MM.1S (cell line): ENCODE results near the gene CTNNBL1.

Experiments
- DNase-seq: peaks from one replicate; pipeline ENCODE4 v3.0.0-alpha.2; 2015
- H2AFZ ChIP-seq: fragments of 300-600 bp; sonication (generic); 2 replicates; pipeline ENCODE4 v1.6.0; 2016; ENCODE audit warnings: antibody characterized with exemption, low read length
- H3F3A ChIP-seq: fragments of 300-600 bp; sonication (generic); 2 replicates; pipeline ENCODE4 v1.6.1; 2016; ENCODE audit warnings: mild to moderate bottlenecking, antibody characterized with exemption, low read length, moderate library complexity, mixed read lengths; ENCODE audit not compliant: insufficient read depth
- H3K27ac ChIP-seq: fragments of 300-600 bp; sonication (generic); 2 replicates; pipeline ENCODE4 v1.5.1; 2016; ENCODE audit warnings: mild to moderate bottlenecking, low read length
- H3K27me3 ChIP-seq: fragments of 300-600 bp; sonication (generic); replicated peaks from 2 replicates; pipeline ENCODE4 v1.6.0; 2016; ENCODE audit warnings: low read length; ENCODE audit not compliant: insufficient read depth
- H3K36me3 ChIP-seq: fragments of 300-600 bp; sonication (generic); replicated peaks from 2 replicates; pipeline ENCODE4 v1.6.1; 2016; ENCODE audit warnings: mild to moderate bottlenecking, low read length, mixed read lengths; ENCODE audit not compliant: insufficient read depth
- H3K4me1 ChIP-seq: fragments of 300-600 bp; sonication (generic); 2 replicates; pipeline ENCODE4 v1.6.1; 2016; ENCODE audit warnings: low read length, mixed read lengths
- H3K4me2 ChIP-seq: fragments of 300-600 bp; sonication (generic); 2 replicates; pipeline ENCODE4 v1.6.0; 2016; ENCODE audit warnings: low read depth, low read length
- H3K4me3 ChIP-seq: fragments of 300-600 bp; sonication (generic); 2 replicates; pipeline ENCODE4 v1.5.1; 2016; ENCODE audit warnings: low read length, mixed read lengths
- H3K79me2 ChIP-seq: fragments of 300-600 bp; sonication (generic); 2 replicates; pipeline ENCODE4 v1.6.1; 2016; ENCODE audit warnings: mixed run types, low read length, mixed read lengths
- H3K9ac ChIP-seq: fragments of 300-600 bp; sonication (generic); 2 replicates; pipeline ENCODE4 v1.6.1; 2016; ENCODE audit warnings: low read length, mixed read lengths
- H3K9me2 ChIP-seq: fragments of 300-600 bp; sonication (generic); replicated peaks from 2 replicates; pipeline ENCODE4 v1.6.1; 2016; ENCODE audit warnings: mild to moderate bottlenecking, low read length, mixed read lengths; ENCODE audit not compliant: insufficient read depth
- H3K9me3 ChIP-seq: fragments of 300-600 bp; sonication (generic); replicated peaks from 2 replicates; pipeline ENCODE4 v1.6.1; 2016; ENCODE audit warnings: mild to moderate bottlenecking, low read length, mixed read lengths; ENCODE audit not compliant: insufficient read depth
- H4K20me1 ChIP-seq: fragments of 300-600 bp; sonication (generic); 2 replicates; pipeline ENCODE4 v1.6.1; 2016; ENCODE audit warnings: mild to moderate bottlenecking, low read length, moderate library complexity, mixed read lengths; ENCODE audit not compliant: insufficient read depth
- CTCF ChIP-seq: fragments of 300-600 bp; sonication (generic); IDR thresholded peaks from 2 replicates; pipeline ENCODE4 v1.5.1; 2016; ENCODE audit warnings: antibody characterized with exemption, low read length, mixed read lengths
- EZH2 ChIP-seq: fragments of 300-600 bp; sonication (generic); optimal IDR thresholded peaks from 2 replicates; pipeline ENCODE3; 2017; ENCODE audit warnings: low read depth, mild to moderate bottlenecking, antibody characterized with exemption, low read length, mixed read lengths
- EZH2phosphoT487 ChIP-seq: fragments of 300-600 bp; sonication (generic); IDR thresholded peaks from 2 replicates; pipeline ENCODE4 v1.6.1; 2018; ENCODE audit warnings: antibody characterized with exemption, low read length

Gene CTNNBL1

GRCh38 chr20:37915800-37916570 lies 222.2 kb downstream of the CTNNBL1 start:
- H4K20me1 ChIP-seq = no peaks in the 10 kb centered on the region
- no peak overlapping the region for H3K9ac ChIP-seq
- H3K4me3 ChIP-seq = no peak overlapping the region
- no peaks in the 10 kb centered on the region for H3K4me1 ChIP-seq
- no peaks in the 10 kb centered on the region for H3K9me3 ChIP-seq
- H3K27ac ChIP-seq = no peak overlapping the region
- H3K36me3 ChIP-seq = no peaks in the 10 kb centered on the region
- no peaks in the 10 kb centered on the region for H3K9me2 ChIP-seq
- H3K79me2 ChIP-seq = no peaks in the 10 kb centered on the region
- H2AFZ ChIP-seq = no peak overlapping the region
- H3F3A ChIP-seq = no peaks in the 10 kb centered on the region
- no peak for DNase-seq
- TF ChIP-seq EZH2 = no peak
- TF ChIP-seq CTCF = no peak
- no peak for TF ChIP-seq EZH2phosphoT487
- peaks cover 62% of the 10 kb centered on the region for H3K27me3 ChIP-seq
- no peak overlapping the region for H3K4me2 ChIP-seq

- TF ChIP-seq EZH2 (no peak), CTCF (no peak), EZH2phosphoT487 (no peak)
- Histone ChIP-seq H3K9me2 (no peaks in the 10 kb centered on the region), H3K9me3 (no peaks in the 10 kb centered on the region), H2AFZ (no peak overlapping the region), H3K4me3 (no peak overlapping the region), H4K20me1 (no peaks in the 10 kb centered on the region), H3K36me3 (no peaks in the 10 kb centered on the region), H3K4me2 (no peak overlapping the region), H3K27ac (no peak overlapping the region), H3K4me1 (no peaks in the 10 kb centered on the region), H3K79me2 (no peaks in the 10 kb centered on the region), H3K27me3 (peaks cover 57% of the 10 kb centered on the region), H3K9ac (no peak overlapping the region), H3F3A (no peaks in the 10 kb centered on the region)
- no peak for DNase-seq
Measured at GRCh38 chr20:37917461-37917860, 223.6 kb downstream of the CTNNBL1 start.

- H3K27me3 ChIP-seq = peaks cover 52% of the 10 kb centered on the region
- TF ChIP-seq EZH2 (no peak), CTCF (no peak), EZH2phosphoT487 (no peak)
Measured at GRCh38 chr20:37918035-37918434, 224.2 kb downstream of the CTNNBL1 start.

More at GRCh38 chr20:37918035-37918434, 224.2 kb downstream of the CTNNBL1 start:
- no peaks in the 10 kb centered on the region for H3K79me2 ChIP-seq
- H3K27ac ChIP-seq = no peak overlapping the region
- H3K9me3 ChIP-seq = no peaks in the 10 kb centered on the region
- no peak overlapping the region for H3K4me3 ChIP-seq
- no peak for DNase-seq
- no peaks in the 10 kb centered on the region for H3K36me3 ChIP-seq
- no peaks in the 10 kb centered on the region for H3F3A ChIP-seq
- H3K9ac ChIP-seq = no peak overlapping the region
- H3K4me1 ChIP-seq = no peaks in the 10 kb centered on the region
- H3K9me2 ChIP-seq = no peaks in the 10 kb centered on the region
- H3K4me2 ChIP-seq = no peak overlapping the region
- H4K20me1 ChIP-seq = no peaks in the 10 kb centered on the region
- no peak overlapping the region for H2AFZ ChIP-seq
